K562 (cell line): ENCODE measurements around the gene PRR20A. TPM values are rescaled to one million over a fixed set of nuclear protein-coding genes. Genes with fewer than 3 reads are reported as not detected.
"Not testable (repeated sequence)": the region's sequence is repeated elsewhere in the genome, so short reads cannot be mapped to it uniquely, and the experiment has no call there.

Source experiments
- ATAC-seq: fragments of 200-7000 bp; cut with Tn5 transposase; 3 replicates; pipeline ENCODE4 v1.9.1; 2020; ENCODE audit warnings: moderate library complexity
- BruUV-seq: library from RNA; stranded (reverse); fragments of 400-500 nt; replicated peaks from 2 replicates; lab custom pipeline; 2021; lab: Mats Ljungman, UMichigan
- CTCF ChIA-PET: fragments of 300-600 bp; formaldehyde crosslinking; extraction: SDS; loops from one replicate; lab custom pipeline; 2021; ENCODE audit warnings: low intra/inter-chr PET ratio; lab: Yijun Ruan, JAX
- POLR2A ChIA-PET: fragments of 300-600, 350-650 bp; sonication (Branson Sonifier 250); formaldehyde crosslinking; extraction: SDS; loops from one replicate; lab custom pipeline; 2021; ENCODE audit warnings: antibody characterized with exemption, inconsistent platforms; lab: Yijun Ruan, JAX
- DNase-seq, 4 experiments: peaks; one replicate each; pipeline versions ENCODE4 v3.0.0 to v3.0.0-alpha.2; 2011 to 2018; ENCODE audit warnings: low spot score in 3 of 4, mixed read lengths in 3 of 4; ENCODE audit errors: extremely low read depth in 1 of 4
- FAIRE-seq: peaks from 2 replicates; lab custom pipeline; 2011; peaks lifted over from hg19 to GRCh38; lab: Jason Lieb, UNC
- H2AFZ ChIP-seq: 2 replicates; pipeline ENCODE4 v1.6.0; 2011; ENCODE audit warnings: low read depth, low read length, control low read depth, inconsistent platforms
- H3K27ac ChIP-seq: fragments of 200-600 bp; 3 replicates; pipeline ENCODE4 v1.8.0; 2011; ENCODE audit warnings: low read depth, mild to moderate bottlenecking, control low read depth, inconsistent platforms, low read length, moderate library complexity, mixed read lengths; ENCODE audit errors: extremely low read depth
- H3K27me3 ChIP-seq, 2 experiments: fragments of 300-600 bp in 1 of 2; 2 replicates in 1 of 2; 3 replicates in 1 of 2; pipeline versions ENCODE4 v1.6.0 to v1.8.0; 2011; ENCODE audit warnings: inconsistent platforms in 2 of 2, low read length in 2 of 2, mild to moderate bottlenecking in 1 of 2, mixed read lengths in 1 of 2, moderate library complexity in 1 of 2; ENCODE audit not compliant: control insufficient read depth in 2 of 2, insufficient read depth in 2 of 2
- H3K36me3 ChIP-seq: fragments of 300-600 bp; 3 replicates; pipeline ENCODE4 v1.8.0; 2011; ENCODE audit warnings: mild to moderate bottlenecking, low read length, inconsistent platforms; ENCODE audit not compliant: control insufficient read depth, insufficient read depth
- H3K4me1 ChIP-seq, 2 experiments: fragments of 200-600 bp in 1 of 2; replicated peaks in 1 of 2; 2 replicates in 1 of 2; 3 replicates in 1 of 2; pipeline versions ENCODE4 v1.5.1 to v1.8.0; 2011; ENCODE audit warnings: inconsistent platforms in 2 of 2, low read length in 2 of 2, mild to moderate bottlenecking in 1 of 2, mixed read lengths in 1 of 2, moderate library complexity in 1 of 2; ENCODE audit not compliant: control insufficient read depth in 2 of 2, insufficient read depth in 2 of 2
- H3K4me2 ChIP-seq: 2 replicates; pipeline ENCODE4 v1.6.1; 2011; ENCODE audit warnings: low read length, control low read depth, inconsistent platforms, mixed read lengths; ENCODE audit not compliant: insufficient read depth
- H3K4me3 ChIP-seq: fragments of 200-600 bp; sonication (generic), shearing (Covaris generic); 2 replicates; pipeline ENCODE4 v1.5.1; 2016; ENCODE audit warnings: control low read depth, inconsistent platforms
- H3K79me2 ChIP-seq: fragments of 200-600 bp; 3 replicates; pipeline ENCODE4 v1.8.0; 2011; ENCODE audit warnings: low read length, inconsistent platforms; ENCODE audit not compliant: control insufficient read depth, insufficient read depth
- H3K9ac ChIP-seq, 2 experiments: 2 replicates each; pipeline versions ENCODE4 v1.6.0 to v1.6.1; 2011; ENCODE audit warnings: low read depth in 2 of 2, low read length in 2 of 2, control low read depth in 1 of 2, inconsistent platforms in 1 of 2, mild to moderate bottlenecking in 1 of 2, mixed read lengths in 1 of 2; ENCODE audit not compliant: insufficient read depth in 1 of 2
- H3K9me1 ChIP-seq: one replicate; pipeline ENCODE4 v1.6.0; 2011; ENCODE audit warnings: inconsistent platforms, mild to moderate bottlenecking, low read length, moderate library complexity; ENCODE audit not compliant: control insufficient read depth, insufficient read depth
- H3K9me3 ChIP-seq: replicated peaks from 2 replicates; pipeline ENCODE4 v1.5.1; 2011; ENCODE audit warnings: low read depth, low read length, inconsistent platforms; ENCODE audit not compliant: control insufficient read depth, insufficient read depth
- H4K20me1 ChIP-seq: replicated peaks from 2 replicates; pipeline ENCODE4 v1.6.1; 2011; ENCODE audit warnings: low read length, inconsistent platforms, mixed read lengths; ENCODE audit not compliant: control insufficient read depth, insufficient read depth
- WGBS: fragments of 100-300 bp; shearing (Covaris generic); methylation state at CpG from one replicate; pipeline ENCODE4 v1.1.6; 2016; ENCODE audit warnings: low coverage, mixed read lengths; ENCODE audit not compliant: insufficient coverage; ENCODE audit errors: missing lambda C conversion rate; 5-methylcytosine and 5-hydroxymethylcytosine counted together
- in situ Hi-C: fragments of 300-500 bp; cut with MboI; formaldehyde crosslinking; loops from 4 replicates; pipeline ENCODE4 v1.15.0; 2018; ENCODE audit warnings: inconsistent platforms, mixed read lengths
- intact Hi-C: fragments of 100-400 bp; cut with micrococcal nuclease; formaldehyde crosslinking; loops from 2 replicates; pipeline ENCODE4 v1.14.2; 2022
- polyA plus RNA-seq, 8 experiments: library from polyadenylated mRNA; depleted of rRNA in 4 of 8; stranded (reverse) in 5 of 8; unstranded in 3 of 8; fragments of >200 nt; fragmentation: Nextera tagmentation in 2 of 8; fragmentation: Illumina TruSeq in 1 of 8; extraction: Ambion mirVana in 2 of 8; extraction: Trizol in 1 of 8; gene quantifications; 2 replicates each; pipeline versions ENCODE4 v1.2.1 to v1.2.3, GENCODE V29; 2011 to 2014; ENCODE audit warnings: inconsistent platforms in 1 of 8, missing spikeins in 1 of 8
- total RNA-seq, 7 experiments: library from RNA; depleted of rRNA in 6 of 7; stranded (reverse); fragments of >200 nt in 6 of 7; fragmentation: Illumina TruSeq in 2 of 7; extraction: Trizol in 2 of 7; gene quantifications; 2 replicates each; pipeline versions ENCODE4 v1.2.1 to v1.2.3, GENCODE V29; 2011 to 2021; ENCODE audit warnings: low replicate concordance in 1 of 7

Gene PRR20A
- total and polyA plus RNA-seq, 9 of the 15 experiments (the other 6 are each of a cell fraction or from before 2014, with no cell fraction given): not detected

DNA sequence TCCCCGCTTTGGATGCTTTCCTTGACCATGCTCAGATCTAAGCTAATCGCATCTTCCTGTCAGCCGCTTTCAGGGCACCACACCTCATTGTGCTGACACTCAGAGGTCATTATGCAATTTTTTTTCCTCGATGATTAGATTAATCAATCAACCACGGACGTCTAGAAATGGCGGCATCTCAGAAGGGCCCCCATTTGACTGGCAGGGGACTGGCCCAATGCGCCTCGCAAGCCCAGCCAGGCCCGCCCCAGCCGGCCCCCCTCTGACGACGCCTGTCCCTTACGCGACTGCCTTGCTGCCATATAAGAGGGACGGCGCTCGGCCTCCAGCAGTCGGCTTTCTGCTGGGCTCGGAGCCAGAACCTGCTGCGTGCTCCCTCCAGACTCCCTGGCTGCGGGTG, 6.5 kb downstream of the PRR20A start, which contains the start of gene PRR20B:
TSS of gene PRR20B (plus strand) at position 301 of the 400 bp plus-strand sequence. CDS start 387 bp downstream, outside the sequence.
- CTCF ChIA-PET, H3K27me3 ChIP-seq, H4K20me1 ChIP-seq, H3K27ac ChIP-seq, H2AFZ ChIP-seq, H3K36me3 ChIP-seq, ATAC-seq, H3K9me3 ChIP-seq, in situ Hi-C loops, BruUV-seq, H3K4me3 ChIP-seq, H3K4me1 ChIP-seq, DNase-seq, H3K9ac ChIP-seq, POLR2A ChIA-PET, H3K9me1 ChIP-seq, intact Hi-C loops, H3K79me2 ChIP-seq, FAIRE-seq, H3K4me2 ChIP-seq: not testable (repeated sequence)
- no CpG with 5 or more reads among the region's 22 CpGs for WGBS

DNA sequence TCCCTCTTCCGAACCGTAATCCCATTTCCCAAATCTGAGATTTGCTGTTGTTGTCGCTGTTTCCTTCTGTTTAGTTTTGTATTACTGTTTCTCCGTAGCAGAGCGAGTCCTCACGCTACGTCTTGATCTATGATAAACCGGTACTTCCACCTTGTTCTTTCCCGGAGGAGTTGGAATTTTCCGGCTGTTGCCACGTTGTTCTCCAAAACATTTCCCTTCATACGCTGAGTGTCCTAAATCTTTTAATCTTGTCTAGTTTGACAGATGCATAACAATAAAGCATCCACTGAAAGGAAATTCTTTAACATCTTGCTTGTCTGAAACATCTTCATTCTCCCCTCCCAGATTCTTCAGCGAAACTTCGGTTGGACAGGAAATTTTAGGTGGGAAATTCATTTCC, 7.4 kb downstream of the PRR20A start:
- DNase-seq, intact Hi-C loops, BruUV-seq, H3K4me1 ChIP-seq, H3K79me2 ChIP-seq, ATAC-seq, POLR2A ChIA-PET, H2AFZ ChIP-seq, H3K4me2 ChIP-seq, CTCF ChIA-PET, H3K27ac ChIP-seq, H3K9me1 ChIP-seq, H3K9ac ChIP-seq, in situ Hi-C loops, H3K4me3 ChIP-seq, H3K9me3 ChIP-seq, FAIRE-seq, H4K20me1 ChIP-seq, H3K27me3 ChIP-seq, H3K36me3 ChIP-seq: not testable (repeated sequence)
- WGBS: 1% methylated on average over 5 of the region's 14 CpGs

DNA sequence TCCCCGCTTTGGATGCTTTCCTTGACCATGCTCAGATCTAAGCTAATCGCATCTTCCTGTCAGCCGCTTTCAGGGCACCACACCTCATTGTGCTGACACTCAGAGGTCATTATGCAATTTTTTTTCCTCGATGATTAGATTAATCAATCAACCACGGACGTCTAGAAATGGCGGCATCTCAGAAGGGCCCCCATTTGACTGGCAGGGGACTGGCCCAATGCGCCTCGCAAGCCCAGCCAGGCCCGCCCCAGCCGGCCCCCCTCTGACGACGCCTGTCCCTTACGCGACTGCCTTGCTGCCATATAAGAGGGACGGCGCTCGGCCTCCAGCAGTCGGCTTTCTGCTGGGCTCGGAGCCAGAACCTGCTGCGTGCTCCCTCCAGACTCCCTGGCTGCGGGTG, 13.0 kb downstream of the PRR20A start, which contains the start of gene PRR20C:
TSS of gene PRR20C (plus strand) at position 301 of the 400 bp plus-strand sequence. CDS start 387 bp downstream, outside the sequence.
- in situ Hi-C loops, H3K27ac ChIP-seq, H3K27me3 ChIP-seq, H3K4me3 ChIP-seq, H3K9me1 ChIP-seq, H2AFZ ChIP-seq, POLR2A ChIA-PET, H3K36me3 ChIP-seq, H3K9me3 ChIP-seq, H3K4me1 ChIP-seq, ATAC-seq, intact Hi-C loops, DNase-seq, FAIRE-seq, CTCF ChIA-PET, H3K9ac ChIP-seq, H3K4me2 ChIP-seq, H3K79me2 ChIP-seq, H4K20me1 ChIP-seq, BruUV-seq: not testable (repeated sequence)
- WGBS: no CpG with 5 or more reads among the region's 22 CpGs

DNA sequence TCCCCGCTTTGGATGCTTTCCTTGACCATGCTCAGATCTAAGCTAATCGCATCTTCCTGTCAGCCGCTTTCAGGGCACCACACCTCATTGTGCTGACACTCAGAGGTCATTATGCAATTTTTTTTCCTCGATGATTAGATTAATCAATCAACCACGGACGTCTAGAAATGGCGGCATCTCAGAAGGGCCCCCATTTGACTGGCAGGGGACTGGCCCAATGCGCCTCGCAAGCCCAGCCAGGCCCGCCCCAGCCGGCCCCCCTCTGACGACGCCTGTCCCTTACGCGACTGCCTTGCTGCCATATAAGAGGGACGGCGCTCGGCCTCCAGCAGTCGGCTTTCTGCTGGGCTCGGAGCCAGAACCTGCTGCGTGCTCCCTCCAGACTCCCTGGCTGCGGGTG, 19.6 kb downstream of the PRR20A start, which contains the start of gene PRR20D:
TSS of gene PRR20D (plus strand) at position 301 of the 400 bp plus-strand sequence. CDS start 387 bp downstream, outside the sequence.
- intact Hi-C loops, H3K9ac ChIP-seq, CTCF ChIA-PET, H3K79me2 ChIP-seq, H3K27ac ChIP-seq, H3K36me3 ChIP-seq, FAIRE-seq, DNase-seq, H3K27me3 ChIP-seq, H2AFZ ChIP-seq, ATAC-seq, H3K4me1 ChIP-seq, H3K4me3 ChIP-seq, H3K9me3 ChIP-seq, in situ Hi-C loops, H3K4me2 ChIP-seq, H3K9me1 ChIP-seq, BruUV-seq, POLR2A ChIA-PET, H4K20me1 ChIP-seq: not testable (repeated sequence)
- WGBS: no CpG with 5 or more reads among the region's 22 CpGs
